Osteoblast (primary cell): Measurements from ENCODE around the gene CCDC86. TPM values are rescaled to one million over a fixed set of nuclear protein-coding genes. Genes with fewer than 3 reads are reported as not detected.

Experiments used
- DNase-seq: peaks from one replicate; pipeline ENCODE4 v3.0.0; 2011; ENCODE audit warnings: low spot score, mixed read lengths; ENCODE audit not compliant: insufficient read length; ENCODE audit errors: missing footprints
- H2AFZ ChIP-seq: 2 replicates; pipeline ENCODE4 v1.6.0; 2011; ENCODE audit warnings: mild to moderate bottlenecking, low read length
- H3K27ac ChIP-seq: 2 replicates; pipeline ENCODE4 v1.5.1; 2011; ENCODE audit warnings: mild to moderate bottlenecking, low read depth, low read length, moderate library complexity
- H3K27me3 ChIP-seq: 2 replicates; pipeline ENCODE4 v1.6.0; 2012; ENCODE audit warnings: mild to moderate bottlenecking, control low read depth, inconsistent platforms, low read length, moderate library complexity; ENCODE audit not compliant: insufficient read depth
- H3K36me3 ChIP-seq: 2 replicates; pipeline ENCODE4 v1.5.1; 2011; ENCODE audit warnings: mild to moderate bottlenecking, low read length, control low read depth, moderate library complexity; ENCODE audit not compliant: insufficient read depth
- H3K4me1 ChIP-seq: 2 replicates; pipeline ENCODE4 v1.5.1; 2011; ENCODE audit warnings: mild to moderate bottlenecking, low read length, control low read depth, moderate library complexity; ENCODE audit not compliant: insufficient read depth
- H3K4me2 ChIP-seq: 2 replicates; pipeline ENCODE4 v1.6.0; 2011; ENCODE audit warnings: mild to moderate bottlenecking, low read length; ENCODE audit not compliant: insufficient read depth
- H3K4me3 ChIP-seq: fragments of 200-600 bp; sonication (generic); 3 replicates; pipeline ENCODE4 v1.5.1; 2012; ENCODE audit warnings: mild to moderate bottlenecking, low read length, inconsistent platforms; ENCODE audit not compliant: insufficient read depth
- H3K79me2 ChIP-seq: 2 replicates; pipeline ENCODE4 v1.6.0; 2012; ENCODE audit warnings: mild to moderate bottlenecking, low read length, control low read depth, inconsistent platforms; ENCODE audit not compliant: insufficient read depth
- H3K9me3 ChIP-seq: 2 replicates; pipeline ENCODE4 v1.5.1; 2011; ENCODE audit warnings: low read depth, low read length, control low read depth
- H4K20me1 ChIP-seq: 2 replicates; pipeline ENCODE4 v1.6.0; 2012; ENCODE audit warnings: mild to moderate bottlenecking, low read length, control low read depth; ENCODE audit not compliant: insufficient read depth
- CTCF ChIP-seq: IDR thresholded peaks from 2 replicates; pipeline ENCODE4 v1.5.1; 2011; ENCODE audit warnings: mild to moderate bottlenecking, low read depth, low read length, moderate library complexity; ENCODE audit errors: extremely low read depth
- total RNA-seq: library from RNA; depleted of rRNA; stranded (reverse); fragments of >200 nt; gene quantifications from 2 replicates; pipeline ENCODE4 v1.2.3, GENCODE V29; 2012

Gene CCDC86
- total RNA-seq, 1 donor, result 6.2 TPM

- Histone ChIP-seq H3K4me2 (no peak overlapping the region), H3K4me1 (no peaks in the 10 kb centered on the region)
- peak; percentile 18 for DNase-seq
Measured at GRCh38 chr11:60809249-60809648, 32.7 kb upstream of the CCDC86 start.

GRCh38 chr11:60809691-60810090 is 32.2 kb upstream of the CCDC86 start:
- TF ChIP-seq CTCF, result no peak
- Histone ChIP-seq H3K79me2 (no peaks in the 10 kb centered on the region), H3K4me3 (no peak overlapping the region), H2AFZ (no peak overlapping the region), H3K27me3 (no peaks in the 10 kb centered on the region), H3K4me1 (no peaks in the 10 kb centered on the region), H4K20me1 (no peaks in the 10 kb centered on the region), H3K4me2 (no peak overlapping the region), H3K27ac (no peak overlapping the region), H3K9me3 (no peaks in the 10 kb centered on the region), H3K36me3 (no peaks in the 10 kb centered on the region)
- DNase-seq, result peak; percentile 35

More at GRCh38 chr11:60809249-60809648, 32.7 kb upstream of the CCDC86 start:
- no peak overlapping the region for H3K27ac ChIP-seq
- H3K9me3 ChIP-seq, result no peaks in the 10 kb centered on the region
- H3K36me3 ChIP-seq, result no peaks in the 10 kb centered on the region
- no peaks in the 10 kb centered on the region for H3K27me3 ChIP-seq
- no peak for TF ChIP-seq CTCF
- no peak overlapping the region for H3K4me3 ChIP-seq
- H2AFZ ChIP-seq, result no peak overlapping the region
- H4K20me1 ChIP-seq, result no peaks in the 10 kb centered on the region
- H3K79me2 ChIP-seq, result no peaks in the 10 kb centered on the region

GRCh38 chr11:60810151-60810550 is 31.8 kb upstream of the CCDC86 start:
- Histone ChIP-seq H3K27ac (no peak overlapping the region), H3K4me2 (no peak overlapping the region)

GRCh38 chr11:60810569-60810968 is 31.3 kb upstream of the CCDC86 start:
- Histone ChIP-seq H4K20me1 (no peaks in the 10 kb centered on the region), H3K4me1 (no peaks in the 10 kb centered on the region), H3K4me2 (no peak overlapping the region), H3K4me3 (no peak overlapping the region), H3K79me2 (no peaks in the 10 kb centered on the region), H3K9me3 (no peaks in the 10 kb centered on the region), H3K27me3 (no peaks in the 10 kb centered on the region), H2AFZ (no peak overlapping the region), H3K36me3 (no peaks in the 10 kb centered on the region), H3K27ac (no peak overlapping the region)
- peak; percentile 51 for DNase-seq
- TF ChIP-seq CTCF, result no peak

More at GRCh38 chr11:60810151-60810550, 31.8 kb upstream of the CCDC86 start:
- Histone ChIP-seq H2AFZ (no peak overlapping the region), H3K27me3 (no peaks in the 10 kb centered on the region), H3K4me3 (no peak overlapping the region), H4K20me1 (no peaks in the 10 kb centered on the region), H3K79me2 (no peaks in the 10 kb centered on the region), H3K9me3 (no peaks in the 10 kb centered on the region), H3K4me1 (no peaks in the 10 kb centered on the region), H3K36me3 (no peaks in the 10 kb centered on the region)
- no peak for TF ChIP-seq CTCF
- peak; percentile 61 for DNase-seq
